WTC11 (cell line): ENCODE measurements around the gene KLHL22.

Source experiments
- ATF2 ChIP-seq: sonication (generic); formaldehyde crosslinking; IDR thresholded peaks from 2 replicates; pipeline ENCODE4 v1.8.1; 2022; ENCODE audit warnings: low read depth, missing genetic modification reagents, borderline replicate concordance
- CBFB ChIP-seq: sonication (generic); formaldehyde crosslinking; IDR thresholded peaks from 2 replicates; pipeline ENCODE4 v1.8.1; 2022; ENCODE audit warnings: mild to moderate bottlenecking, low read depth, missing genetic modification reagents
- CREB1 ChIP-seq: sonication (generic); formaldehyde crosslinking; IDR thresholded peaks from 2 replicates; pipeline ENCODE4 v1.8.0; 2023; ENCODE audit warnings: mild to moderate bottlenecking, missing genetic modification reagents
- FOXJ3 ChIP-seq: sonication (generic); formaldehyde crosslinking; IDR thresholded peaks from 2 replicates; pipeline ENCODE4 v1.9.0; 2021; ENCODE audit warnings: missing genetic modification reagents, mild to moderate bottlenecking, borderline replicate concordance
- FOXP4 ChIP-seq: sonication (generic); formaldehyde crosslinking; IDR thresholded peaks from 2 replicates; pipeline ENCODE4 v1.8.0; 2022; ENCODE audit warnings: mild to moderate bottlenecking, missing genetic modification reagents
- GRHL2 ChIP-seq: fragments of 250-450 bp; sonication (Bioruptor Pico); IDR thresholded peaks from 2 replicates; pipeline ENCODE4 v1.8.0; 2022; ENCODE audit warnings: mild to moderate bottlenecking, moderate library complexity; ENCODE audit not compliant: insufficient replicate concordance, severe bottlenecking
- MAX ChIP-seq: sonication (generic); formaldehyde crosslinking; IDR thresholded peaks from 2 replicates; pipeline ENCODE4 v1.8.0; 2022; ENCODE audit warnings: mild to moderate bottlenecking, missing genetic modification reagents
- NFYB ChIP-seq: sonication (generic); formaldehyde crosslinking; conservative IDR thresholded peaks from 2 replicates; pipeline ENCODE4 v1.8.0; 2022; ENCODE audit warnings: low read depth, missing genetic modification reagents
- ZNF121 ChIP-seq: sonication (generic); formaldehyde crosslinking; IDR thresholded peaks from 2 replicates; pipeline ENCODE4 v1.8.0; 2023; ENCODE audit warnings: missing genetic modification reagents
- ZNF219 ChIP-seq: sonication (generic); formaldehyde crosslinking; IDR thresholded peaks from 2 replicates; pipeline ENCODE4 v1.8.0; 2023; ENCODE audit warnings: missing genetic modification reagents, mild to moderate bottlenecking, borderline replicate concordance
- TF ChIP-seq, protein P1 (sequence below): fragments of 200-600 bp; IDR thresholded peaks from 2 replicates; pipeline ENCODE4 v1.8.0; 2022; ENCODE audit warnings: antibody characterized with exemption
- TF ChIP-seq, protein P2 (sequence below): sonication (generic); formaldehyde crosslinking; IDR thresholded peaks from 2 replicates; pipeline ENCODE4 v1.8.1; 2023; ENCODE audit warnings: mild to moderate bottlenecking, missing genetic modification reagents
- TF ChIP-seq, protein P3 (sequence below): sonication (generic); formaldehyde crosslinking; IDR thresholded peaks from 2 replicates; pipeline ENCODE4 v1.8.1; 2023; ENCODE audit warnings: mild to moderate bottlenecking, missing genetic modification reagents, moderate library complexity
- TF ChIP-seq, protein P4 (sequence below): sonication (generic); formaldehyde crosslinking; IDR thresholded peaks from 2 replicates; pipeline ENCODE4 v1.8.0; 2022; ENCODE audit warnings: mild to moderate bottlenecking, missing genetic modification reagents

DNA sequence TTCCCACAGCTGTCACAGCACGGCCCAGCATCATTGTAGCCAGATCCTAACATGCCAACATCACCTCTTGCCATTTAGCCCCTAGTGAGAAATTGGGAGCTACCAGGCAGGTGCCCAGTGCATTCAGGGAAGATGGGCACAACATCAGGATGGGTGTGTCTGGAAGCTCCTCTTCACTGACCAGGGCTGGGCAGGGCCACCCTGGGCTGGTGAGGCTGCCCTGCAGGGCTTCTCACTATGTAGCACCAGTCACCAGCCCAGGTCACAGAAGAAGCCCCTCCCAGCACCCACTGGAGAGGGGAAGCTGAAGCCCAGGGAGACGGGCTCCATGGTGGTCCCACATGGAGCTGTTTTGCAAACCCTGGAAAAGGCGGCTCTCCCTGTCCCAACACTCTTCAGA lies 87.8 kb downstream of the KLHL22 start:
- TF ChIP-seq ZNF121 (CRISPR knock-in tag), result no peak
- TF ChIP-seq ATF2 (CRISPR knock-in tag), result no peak
- TF ChIP-seq, protein P1, sequence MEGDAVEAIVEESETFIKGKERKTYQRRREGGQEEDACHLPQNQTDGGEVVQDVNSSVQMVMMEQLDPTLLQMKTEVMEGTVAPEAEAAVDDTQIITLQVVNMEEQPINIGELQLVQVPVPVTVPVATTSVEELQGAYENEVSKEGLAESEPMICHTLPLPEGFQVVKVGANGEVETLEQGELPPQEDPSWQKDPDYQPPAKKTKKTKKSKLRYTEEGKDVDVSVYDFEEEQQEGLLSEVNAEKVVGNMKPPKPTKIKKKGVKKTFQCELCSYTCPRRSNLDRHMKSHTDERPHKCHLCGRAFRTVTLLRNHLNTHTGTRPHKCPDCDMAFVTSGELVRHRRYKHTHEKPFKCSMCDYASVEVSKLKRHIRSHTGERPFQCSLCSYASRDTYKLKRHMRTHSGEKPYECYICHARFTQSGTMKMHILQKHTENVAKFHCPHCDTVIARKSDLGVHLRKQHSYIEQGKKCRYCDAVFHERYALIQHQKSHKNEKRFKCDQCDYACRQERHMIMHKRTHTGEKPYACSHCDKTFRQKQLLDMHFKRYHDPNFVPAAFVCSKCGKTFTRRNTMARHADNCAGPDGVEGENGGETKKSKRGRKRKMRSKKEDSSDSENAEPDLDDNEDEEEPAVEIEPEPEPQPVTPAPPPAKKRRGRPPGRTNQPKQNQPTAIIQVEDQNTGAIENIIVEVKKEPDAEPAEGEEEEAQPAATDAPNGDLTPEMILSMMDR, result no peak
- TF ChIP-seq CREB1 (CRISPR knock-in tag), result no peak
- TF ChIP-seq, protein P2, sequence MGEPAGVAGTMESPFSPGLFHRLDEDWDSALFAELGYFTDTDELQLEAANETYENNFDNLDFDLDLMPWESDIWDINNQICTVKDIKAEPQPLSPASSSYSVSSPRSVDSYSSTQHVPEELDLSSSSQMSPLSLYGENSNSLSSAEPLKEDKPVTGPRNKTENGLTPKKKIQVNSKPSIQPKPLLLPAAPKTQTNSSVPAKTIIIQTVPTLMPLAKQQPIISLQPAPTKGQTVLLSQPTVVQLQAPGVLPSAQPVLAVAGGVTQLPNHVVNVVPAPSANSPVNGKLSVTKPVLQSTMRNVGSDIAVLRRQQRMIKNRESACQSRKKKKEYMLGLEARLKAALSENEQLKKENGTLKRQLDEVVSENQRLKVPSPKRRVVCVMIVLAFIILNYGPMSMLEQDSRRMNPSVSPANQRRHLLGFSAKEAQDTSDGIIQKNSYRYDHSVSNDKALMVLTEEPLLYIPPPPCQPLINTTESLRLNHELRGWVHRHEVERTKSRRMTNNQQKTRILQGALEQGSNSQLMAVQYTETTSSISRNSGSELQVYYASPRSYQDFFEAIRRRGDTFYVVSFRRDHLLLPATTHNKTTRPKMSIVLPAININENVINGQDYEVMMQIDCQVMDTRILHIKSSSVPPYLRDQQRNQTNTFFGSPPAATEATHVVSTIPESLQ (CRISPR knock-in tag), result no peak
- no peak for TF ChIP-seq GRHL2 (CRISPR knock-in tag)
- TF ChIP-seq FOXP4 (CRISPR knock-in tag), result no peak
- TF ChIP-seq MAX, result no peak
- TF ChIP-seq, protein P3, sequence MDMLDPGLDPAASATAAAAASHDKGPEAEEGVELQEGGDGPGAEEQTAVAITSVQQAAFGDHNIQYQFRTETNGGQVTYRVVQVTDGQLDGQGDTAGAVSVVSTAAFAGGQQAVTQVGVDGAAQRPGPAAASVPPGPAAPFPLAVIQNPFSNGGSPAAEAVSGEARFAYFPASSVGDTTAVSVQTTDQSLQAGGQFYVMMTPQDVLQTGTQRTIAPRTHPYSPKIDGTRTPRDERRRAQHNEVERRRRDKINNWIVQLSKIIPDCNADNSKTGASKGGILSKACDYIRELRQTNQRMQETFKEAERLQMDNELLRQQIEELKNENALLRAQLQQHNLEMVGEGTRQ (CRISPR knock-in tag), result no peak
- TF ChIP-seq ZNF219 (CRISPR knock-in tag), result no peak
- TF ChIP-seq FOXJ3 (CRISPR knock-in tag), result no peak
- TF ChIP-seq NFYB (CRISPR knock-in tag), result no peak
- TF ChIP-seq CBFB, result no peak
- TF ChIP-seq, protein P4, sequence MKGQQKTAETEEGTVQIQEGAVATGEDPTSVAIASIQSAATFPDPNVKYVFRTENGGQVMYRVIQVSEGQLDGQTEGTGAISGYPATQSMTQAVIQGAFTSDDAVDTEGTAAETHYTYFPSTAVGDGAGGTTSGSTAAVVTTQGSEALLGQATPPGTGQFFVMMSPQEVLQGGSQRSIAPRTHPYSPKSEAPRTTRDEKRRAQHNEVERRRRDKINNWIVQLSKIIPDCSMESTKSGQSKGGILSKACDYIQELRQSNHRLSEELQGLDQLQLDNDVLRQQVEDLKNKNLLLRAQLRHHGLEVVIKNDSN (CRISPR knock-in tag), result no peak
